ENCODE data around the gene FKBP15. TPM values are rescaled to one million over a fixed set of nuclear protein-coding genes. Genes with fewer than 3 reads are reported as not detected.
"Not testable (repeated sequence)": the region's sequence is repeated elsewhere in the genome, so short reads cannot be mapped to it uniquely, and the experiment has no call there.

FKBP15 gene
- total RNA-seq, 1 donor from 2014 or later = 24.4 TPM

GRCh38 chr9:113241161-113241560 lies 20.1 kb upstream of the FKBP15 start:
- intact Hi-C loops (cut with DNase I) = no loop called here
- no peak for DNase-seq (ENCODE audit: low spot score in 2 of 2)
- no peaks in the 10 kb centered on the region for H3K27me3 ChIP-seq
- TF ChIP-seq, protein P1, sequence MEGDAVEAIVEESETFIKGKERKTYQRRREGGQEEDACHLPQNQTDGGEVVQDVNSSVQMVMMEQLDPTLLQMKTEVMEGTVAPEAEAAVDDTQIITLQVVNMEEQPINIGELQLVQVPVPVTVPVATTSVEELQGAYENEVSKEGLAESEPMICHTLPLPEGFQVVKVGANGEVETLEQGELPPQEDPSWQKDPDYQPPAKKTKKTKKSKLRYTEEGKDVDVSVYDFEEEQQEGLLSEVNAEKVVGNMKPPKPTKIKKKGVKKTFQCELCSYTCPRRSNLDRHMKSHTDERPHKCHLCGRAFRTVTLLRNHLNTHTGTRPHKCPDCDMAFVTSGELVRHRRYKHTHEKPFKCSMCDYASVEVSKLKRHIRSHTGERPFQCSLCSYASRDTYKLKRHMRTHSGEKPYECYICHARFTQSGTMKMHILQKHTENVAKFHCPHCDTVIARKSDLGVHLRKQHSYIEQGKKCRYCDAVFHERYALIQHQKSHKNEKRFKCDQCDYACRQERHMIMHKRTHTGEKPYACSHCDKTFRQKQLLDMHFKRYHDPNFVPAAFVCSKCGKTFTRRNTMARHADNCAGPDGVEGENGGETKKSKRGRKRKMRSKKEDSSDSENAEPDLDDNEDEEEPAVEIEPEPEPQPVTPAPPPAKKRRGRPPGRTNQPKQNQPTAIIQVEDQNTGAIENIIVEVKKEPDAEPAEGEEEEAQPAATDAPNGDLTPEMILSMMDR (IDR thresholded peaks at IDR 0.05) = no peak
- H3K4me1 ChIP-seq = no peaks in the 10 kb centered on the region
- H3K4me3 ChIP-seq = no peak overlapping the region
- H3K36me3 ChIP-seq = no peaks in the 10 kb centered on the region
- no peaks in the 10 kb centered on the region for H3K9me3 ChIP-seq
- no peak overlapping the region for H3K27ac ChIP-seq

- no peak for DNase-seq (ENCODE audit: low spot score in 2 of 2)
- H3K27me3 ChIP-seq = no peaks in the 10 kb centered on the region
- H3K4me3 ChIP-seq = no peak overlapping the region
- TF ChIP-seq, protein P1 (IDR thresholded peaks at IDR 0.05) = no peak
- no peaks in the 10 kb centered on the region for H3K36me3 ChIP-seq
- no peaks in the 10 kb centered on the region for H3K4me1 ChIP-seq
- no peak overlapping the region for H3K27ac ChIP-seq
- intact Hi-C loops (cut with DNase I) = no loop called here
- no peaks in the 10 kb centered on the region for H3K9me3 ChIP-seq
Measured at GRCh38 chr9:113238859-113239232, 17.8 kb upstream of the FKBP15 start.

DNA sequence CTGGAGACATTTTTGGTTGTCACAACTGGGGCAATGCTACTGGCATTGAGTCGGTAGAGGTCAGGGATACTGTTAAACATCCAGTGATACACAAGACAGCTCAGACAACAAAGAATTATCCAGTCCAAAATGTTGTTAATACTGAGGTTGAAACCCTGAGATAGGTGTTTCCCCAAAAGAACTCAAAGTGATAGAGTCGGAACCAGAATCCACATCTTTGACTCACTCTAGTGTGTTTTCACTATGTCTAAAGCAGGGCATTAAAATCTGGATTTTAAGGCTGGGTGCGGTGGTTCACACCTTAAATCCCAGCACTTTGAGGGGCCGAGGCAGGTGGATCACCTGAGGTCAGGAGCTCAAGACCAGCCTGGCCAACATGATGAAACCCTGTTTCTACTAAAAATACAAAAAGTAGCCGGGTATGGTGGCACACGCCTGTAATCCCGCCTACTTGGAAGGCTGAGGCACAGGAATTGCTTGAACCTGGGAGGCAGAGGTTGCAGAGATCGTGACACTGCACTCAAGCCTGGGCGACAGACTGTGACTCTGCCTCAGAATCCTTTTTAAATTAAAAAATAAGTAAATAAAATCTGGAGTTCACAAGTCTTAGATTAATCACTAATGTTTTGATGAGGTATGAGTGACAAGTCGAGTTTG lies 17.3 kb upstream of the FKBP15 start:
- TF ChIP-seq, protein P1 (IDR thresholded peaks at IDR 0.05) = no peak
- Histone ChIP-seq H3K9me3 (no peaks in the 10 kb centered on the region), H3K4me3 (no peak overlapping the region), H3K27me3 (no peaks in the 10 kb centered on the region), H3K4me1 (peaks cover 0 to 4% of the 10 kb centered on the region in 2 donors), H3K27ac (no peak overlapping the region), H3K36me3 (no peaks in the 10 kb centered on the region)
- no peak for DNase-seq (ENCODE audit: low spot score in 2 of 2)
- intact Hi-C loops (cut with DNase I) = no loop called here

DNA sequence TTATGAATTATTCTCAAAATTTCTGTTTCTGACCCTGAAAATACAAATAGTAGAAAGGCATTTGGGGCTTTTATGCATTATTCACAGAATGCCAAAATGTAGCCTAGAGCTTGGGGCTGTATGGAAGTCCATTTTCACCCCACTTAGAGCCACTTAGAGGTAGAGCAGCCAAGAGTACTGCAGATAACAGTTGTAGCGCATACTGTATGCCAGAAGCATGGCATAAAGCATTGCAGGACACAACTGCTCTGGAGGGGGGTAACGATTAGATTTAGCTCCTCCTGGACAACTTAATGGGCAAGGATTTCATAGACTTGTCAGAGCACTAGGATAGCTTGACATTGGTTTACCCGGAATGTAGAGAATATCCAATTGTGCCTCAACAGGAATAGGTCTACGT lies 15.9 kb upstream of the FKBP15 start:
- no peak for DNase-seq (ENCODE audit: low spot score in 2 of 2)
- Histone ChIP-seq H3K27me3 (no peaks in the 10 kb centered on the region), H3K4me1 (peaks cover 0 to 6% of the 10 kb centered on the region in 2 donors), H3K27ac (no peak overlapping the region), H3K4me3 (no peak overlapping the region), H3K9me3 (no peaks in the 10 kb centered on the region), H3K36me3 (no peaks in the 10 kb centered on the region)
- intact Hi-C loops (cut with DNase I) = no loop called here
- TF ChIP-seq, protein P1 (IDR thresholded peaks at IDR 0.05) = no peak

GRCh38 chr9:113235701-113236255 lies 14.7 kb upstream of the FKBP15 start:
- not testable (repeated sequence) for H3K4me1 ChIP-seq, H3K9me3 ChIP-seq

DNA sequence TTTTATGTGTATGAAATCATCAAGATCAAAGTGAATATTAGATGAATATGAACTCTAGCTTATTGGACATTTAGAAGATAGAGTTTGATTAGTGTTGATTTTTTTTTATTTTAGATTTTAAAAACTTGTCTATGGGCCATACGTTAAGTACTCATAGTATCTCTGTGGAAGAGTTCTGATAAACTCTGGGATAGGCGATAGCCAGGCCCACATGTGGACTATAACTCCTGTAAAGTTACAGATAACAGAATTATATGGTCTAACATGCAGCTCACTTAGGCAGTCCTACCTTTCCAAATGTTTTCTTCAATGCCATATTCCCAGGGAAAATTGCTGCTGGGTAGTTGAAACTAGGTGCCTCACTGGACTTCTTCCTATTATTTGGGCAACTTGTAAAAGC lies 10.6 kb upstream of the FKBP15 start:
- Histone ChIP-seq H3K27ac (no peak overlapping the region), H3K36me3 (no peaks in the 10 kb centered on the region), H3K4me3 (no peak overlapping the region), H3K4me1 (peaks cover 0 to 6% of the 10 kb centered on the region in 2 donors), H3K9me3 (no peaks in the 10 kb centered on the region), H3K27me3 (no peaks in the 10 kb centered on the region)
- intact Hi-C loops (cut with DNase I) = no loop called here
- TF ChIP-seq, protein P1 (IDR thresholded peaks at IDR 0.05) = no peak
- DNase-seq (ENCODE audit: low spot score in 2 of 2) = no peak

More at GRCh38 chr9:113235701-113236255, 14.7 kb upstream of the FKBP15 start:
- H3K4me3 ChIP-seq; intact Hi-C loops (cut with DNase I); H3K36me3 ChIP-seq; H3K27me3 ChIP-seq; DNase-seq (ENCODE audit: low spot score in 2 of 2); H3K27ac ChIP-seq: not testable (repeated sequence)

Measured in ascending aorta (tissue), 2 donors.